Measurements from ENCODE around the gene MTMR3. TPM values are rescaled to one million over a fixed set of nuclear protein-coding genes. Genes with fewer than 3 reads are reported as not detected.
A peak's percentile ranks its signal among the peaks of the same experiment; 100 is the strongest.

Gene MTMR3
- total RNA-seq, 1 donor from 2014 or later = 35.4 TPM

- no peaks in the 10 kb centered on the region for H3F3A ChIP-seq (ENCODE audit: low read depth)
- peaks cover 79% of the 10 kb centered on the region for H3K79me2 ChIP-seq (ENCODE audit: low read depth)
- TF ChIP-seq CTCF (IDR thresholded peaks at IDR 0.05) = no peak
- TF ChIP-seq EZH2phosphoT487 (IDR thresholded peaks at IDR 0.05) = no peak
- no peak for TF ChIP-seq EZH2 (IDR thresholded peaks at IDR 0.05)
- H4K20me1 ChIP-seq (ENCODE audit: low read depth) = peaks cover 43% of the 10 kb centered on the region
- no peak overlapping the region for H2AFZ ChIP-seq (replicated peaks)
- Mint-ChIP-seq H3K36me3 (peaks cover 26% of the 10 kb centered on the region), H3K9me3 (peaks cover 20% of the 10 kb centered on the region), H3K27ac (no peak overlapping the region), H3K4me1 (peaks cover 15% of the 10 kb centered on the region), H3K27me3 (ENCODE audit: insufficient read depth, low read depth) (peaks cover 5% of the 10 kb centered on the region), H3K4me3 (no peak overlapping the region)
- H3K27me3 ChIP-seq = no peaks in the 10 kb centered on the region
- no peaks in the 10 kb centered on the region for H3K9me3 ChIP-seq (ENCODE audit: low read depth)
- H3K4me1 ChIP-seq = no peaks in the 10 kb centered on the region
- DNase-seq (ENCODE audit: low spot score) = no peak
- no peak overlapping the region for H3K4me3 ChIP-seq
- no peak overlapping the region for H3K4me2 ChIP-seq
- no peak overlapping the region for H3K9ac ChIP-seq
- no peak overlapping the region for H3K27ac ChIP-seq
- H3K36me3 ChIP-seq = no peaks in the 10 kb centered on the region
Measured at GRCh38 chr22:29944339-29944738, 61.4 kb downstream of the MTMR3 start.

GRCh38 chr22:29945435-29945834 lies 62.5 kb downstream of the MTMR3 start:
- H3K27me3 Mint-ChIP-seq (ENCODE audit: insufficient read depth, low read depth) = peaks cover 5% of the 10 kb centered on the region
- Histone ChIP-seq H3K4me1 (no peaks in the 10 kb centered on the region), H3K79me2 (ENCODE audit: low read depth) (peaks cover 81% of the 10 kb centered on the region), H3K4me3 (no peak overlapping the region), H3K9me3 (ENCODE audit: low read depth) (no peaks in the 10 kb centered on the region), H3K27me3 (no peaks in the 10 kb centered on the region), H2AFZ (replicated peaks) (no peak overlapping the region), H4K20me1 (ENCODE audit: low read depth) (peaks cover 52% of the 10 kb centered on the region), H3K9ac (no peak overlapping the region), H3K27ac (no peak overlapping the region), H3F3A (ENCODE audit: low read depth) (no peaks in the 10 kb centered on the region), H3K36me3 (no peaks in the 10 kb centered on the region), H3K4me2 (no peak overlapping the region)
- peaks cover 18% of the 10 kb centered on the region for H3K36me3 Mint-ChIP-seq
- no peak overlapping the region for H3K27ac Mint-ChIP-seq
- H3K9me3 Mint-ChIP-seq = peaks cover 13% of the 10 kb centered on the region
- peaks cover 15% of the 10 kb centered on the region for H3K4me1 Mint-ChIP-seq
- TF ChIP-seq EZH2phosphoT487 (IDR thresholded peaks at IDR 0.05) = no peak
- no peak for DNase-seq (ENCODE audit: low spot score)
- no peak overlapping the region for H3K4me3 Mint-ChIP-seq

GRCh38 chr22:29946220-29946619 lies 63.2 kb downstream of the MTMR3 start:
- H3K9me3 ChIP-seq (ENCODE audit: low read depth) = no peaks in the 10 kb centered on the region
- no peak overlapping the region for H3K4me3 ChIP-seq
- H3K4me1 ChIP-seq = no peaks in the 10 kb centered on the region
- no peak for DNase-seq (ENCODE audit: low spot score)
- peaks cover 10% of the 10 kb centered on the region for H3K9me3 Mint-ChIP-seq
- H3K79me2 ChIP-seq (ENCODE audit: low read depth) = peaks cover 87% of the 10 kb centered on the region
- no peak for TF ChIP-seq CTCF (IDR thresholded peaks at IDR 0.05)
- no peak for TF ChIP-seq EZH2phosphoT487 (IDR thresholded peaks at IDR 0.05)
- no peak for TF ChIP-seq EZH2 (IDR thresholded peaks at IDR 0.05)
- H3F3A ChIP-seq (ENCODE audit: low read depth) = no peaks in the 10 kb centered on the region
- no peak overlapping the region for H3K27ac ChIP-seq
- H3K27me3 ChIP-seq = no peaks in the 10 kb centered on the region
- H2AFZ ChIP-seq (replicated peaks) = no peak overlapping the region
- H3K36me3 Mint-ChIP-seq = peaks cover 14% of the 10 kb centered on the region
- H3K9ac ChIP-seq = no peak overlapping the region
- peaks cover 58% of the 10 kb centered on the region for H4K20me1 ChIP-seq (ENCODE audit: low read depth)
- H3K27ac Mint-ChIP-seq = no peak overlapping the region
- no peak overlapping the region for H3K4me3 Mint-ChIP-seq
- peaks cover 5% of the 10 kb centered on the region for H3K27me3 Mint-ChIP-seq (ENCODE audit: insufficient read depth, low read depth)
- no peak overlapping the region for H3K4me2 ChIP-seq
- peaks cover 15% of the 10 kb centered on the region for H3K4me1 Mint-ChIP-seq
- no peaks in the 10 kb centered on the region for H3K36me3 ChIP-seq

GRCh38 chr22:29947410-29948384 lies 64.7 kb downstream of the MTMR3 start:
- peaks cover 4% of the 10 kb centered on the region for H3K27me3 Mint-ChIP-seq (ENCODE audit: insufficient read depth, low read depth)
- H3K27ac ChIP-seq = no peak overlapping the region

More at GRCh38 chr22:29947410-29948384, 64.7 kb downstream of the MTMR3 start:
- no peak for DNase-seq (ENCODE audit: low spot score)
- Histone ChIP-seq H3K27me3 (no peaks in the 10 kb centered on the region), H3K4me1 (no peaks in the 10 kb centered on the region), H3K9ac (no peak overlapping the region), H3K9me3 (ENCODE audit: low read depth) (no peaks in the 10 kb centered on the region), H3F3A (ENCODE audit: low read depth) (no peaks in the 10 kb centered on the region), H3K4me3 (no peak overlapping the region), H3K36me3 (no peaks in the 10 kb centered on the region), H4K20me1 (ENCODE audit: low read depth) (peaks cover 71% of the 10 kb centered on the region), H2AFZ (replicated peaks) (no peak overlapping the region), H3K79me2 (ENCODE audit: low read depth) (peaks cover 92% of the 10 kb centered on the region), H3K4me2 (no peak overlapping the region)
- H3K4me3 Mint-ChIP-seq = no peak overlapping the region
- TF ChIP-seq CTCF (IDR thresholded peaks at IDR 0.05) (no peak), EZH2phosphoT487 (IDR thresholded peaks at IDR 0.05) (no peak), EZH2 (IDR thresholded peaks at IDR 0.05) (no peak)
- H3K36me3 Mint-ChIP-seq = peaks cover 6% of the 10 kb centered on the region
- peak overlapping the region; percentile 31 for H3K27ac Mint-ChIP-seq
- peaks cover 1% of the 10 kb centered on the region for H3K9me3 Mint-ChIP-seq
- peaks cover 15% of the 10 kb centered on the region for H3K4me1 Mint-ChIP-seq

All from neural progenitor cell (in vitro differentiated cells).